GM18507 (cell line): ENCODE data around the gene GRAP.
A peak's percentile ranks its signal among the peaks of the same experiment; 100 is the strongest.
"Not testable (repeated sequence)": the region's sequence is repeated elsewhere in the genome, so short reads cannot be mapped to it uniquely, and the experiment has no call there.

Experiments used
- DNase-seq: peaks from one replicate; pipeline ENCODE4 v3.0.0; 2011; ENCODE audit warnings: low read depth; ENCODE audit not compliant: insufficient read length; ENCODE audit errors: extremely low spot score
- FAIRE-seq: peaks from 2 replicates; lab custom pipeline; 2011; peaks lifted over from hg19 to GRCh38; lab: Jason Lieb, UNC

GRAP gene

DNA sequence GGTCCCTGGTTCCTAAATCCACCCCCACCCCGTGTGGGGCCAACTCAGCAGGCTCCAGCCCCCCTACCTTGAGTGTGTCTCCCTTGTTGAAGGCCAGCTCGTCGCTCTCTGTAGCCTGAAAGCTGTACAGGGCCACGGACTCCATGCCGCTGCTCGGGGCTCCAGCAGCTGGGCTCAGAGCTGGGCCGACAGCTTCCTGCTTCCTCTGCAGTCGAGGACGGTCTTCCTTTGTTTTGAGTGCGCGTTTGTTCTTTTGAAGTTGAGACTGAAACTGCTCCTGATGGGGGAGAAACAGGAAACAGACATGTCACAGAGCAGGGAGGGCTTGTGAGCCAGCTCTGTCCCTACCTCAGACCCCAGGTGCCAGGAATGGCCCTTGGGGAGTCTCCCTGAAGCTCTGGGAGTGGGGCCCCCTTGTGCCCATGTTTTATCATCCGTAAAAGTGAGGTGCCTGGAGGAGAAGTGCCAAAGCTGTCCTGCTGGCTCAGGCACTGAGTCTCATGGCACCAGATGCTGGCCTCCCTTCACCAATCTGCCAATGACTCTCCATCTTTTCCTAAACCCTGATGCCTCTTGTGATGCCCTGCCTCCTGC is at the start of gene GRAP:
Gene GRAP (minus strand): TSS at position 176 of the 594 bp plus-strand sequence. CDS start 31 bp downstream, at position 145.
- not testable (repeated sequence) for DNase-seq
- FAIRE-seq, result peak; percentile 97

DNA sequence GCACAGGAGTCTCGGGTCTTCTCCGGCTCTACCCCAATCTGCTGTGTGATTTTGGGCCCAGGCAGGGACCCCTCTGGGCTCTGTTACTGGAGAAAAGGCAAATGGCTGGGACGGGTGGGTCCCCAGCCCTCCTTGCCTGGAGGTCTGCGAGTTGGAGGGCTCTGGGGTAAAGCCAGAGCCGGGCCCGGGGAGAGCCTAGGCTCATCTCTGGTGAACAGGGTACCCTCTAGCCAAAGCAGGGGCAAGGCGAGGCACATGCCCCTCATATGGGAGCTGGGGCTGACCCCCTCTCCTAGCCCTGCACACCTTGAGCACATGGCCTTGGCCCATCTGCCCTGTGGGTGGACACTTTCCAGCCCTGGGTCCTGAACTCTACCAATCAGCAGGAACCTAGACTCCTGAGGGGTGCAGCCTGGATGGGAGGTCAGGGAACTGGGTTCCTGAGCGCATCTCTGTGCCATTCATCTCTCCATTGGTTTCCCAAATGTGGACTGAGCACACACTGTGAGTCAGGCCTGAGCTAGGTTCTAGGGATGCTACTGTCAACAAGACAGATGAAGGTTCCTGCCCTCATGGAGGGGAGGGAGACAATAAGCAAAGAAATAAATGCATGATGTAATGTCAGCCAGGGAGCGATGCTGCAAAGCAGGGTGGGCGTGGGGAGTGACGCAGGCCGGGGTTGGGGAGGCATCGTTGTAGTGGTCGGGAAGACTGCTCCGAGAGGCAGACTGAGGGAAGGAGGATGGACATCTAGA is 47.1 kb upstream of the GRAP start:
- DNase-seq, FAIRE-seq: not testable (repeated sequence)

DNA sequence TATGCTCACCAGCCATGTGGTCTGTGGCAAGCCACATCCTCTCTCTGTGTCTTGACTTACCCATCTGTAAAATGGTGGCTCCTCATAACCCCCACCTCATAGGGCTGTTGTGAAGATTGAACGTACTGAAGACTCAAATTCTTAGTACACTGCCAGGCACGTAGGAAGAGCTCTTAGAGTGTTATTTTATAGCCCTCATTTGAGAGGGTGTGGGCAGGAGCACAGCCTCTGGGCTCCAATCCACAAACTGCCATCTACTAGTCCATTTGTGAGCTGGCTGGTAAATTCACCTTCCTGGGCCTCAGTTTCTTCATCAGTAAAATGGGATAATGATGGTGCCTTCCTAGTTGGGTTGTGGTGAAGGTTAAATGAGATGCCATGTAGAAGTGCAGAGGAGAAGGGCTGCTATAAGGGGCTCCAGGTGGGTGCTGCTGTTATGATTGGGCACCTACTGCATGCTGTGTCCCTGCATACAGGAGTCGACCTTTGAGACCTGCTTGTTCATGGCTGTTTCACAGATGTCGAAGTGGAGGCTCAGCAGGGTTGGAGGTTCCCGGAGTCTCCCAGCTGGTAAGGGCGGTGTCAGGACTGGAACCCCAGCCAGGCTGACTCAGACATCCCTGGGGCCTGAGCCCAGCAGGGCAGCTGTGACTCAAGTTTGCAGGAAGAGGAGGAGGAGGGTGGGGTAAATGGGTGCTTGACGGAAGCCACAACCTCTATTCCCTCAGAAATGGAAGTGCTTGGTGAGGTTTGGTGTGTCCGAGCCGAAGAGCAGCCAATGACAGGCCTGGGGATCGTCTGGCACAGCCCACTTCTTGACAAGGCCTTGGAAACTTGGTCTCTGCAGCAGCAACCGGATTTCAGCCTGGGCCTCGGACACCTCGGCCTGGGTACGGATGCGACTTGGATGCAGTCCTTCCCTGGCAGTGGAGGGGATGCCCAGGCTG is 46.3 kb upstream of the GRAP start:
- FAIRE-seq, DNase-seq: not testable (repeated sequence)

DNA sequence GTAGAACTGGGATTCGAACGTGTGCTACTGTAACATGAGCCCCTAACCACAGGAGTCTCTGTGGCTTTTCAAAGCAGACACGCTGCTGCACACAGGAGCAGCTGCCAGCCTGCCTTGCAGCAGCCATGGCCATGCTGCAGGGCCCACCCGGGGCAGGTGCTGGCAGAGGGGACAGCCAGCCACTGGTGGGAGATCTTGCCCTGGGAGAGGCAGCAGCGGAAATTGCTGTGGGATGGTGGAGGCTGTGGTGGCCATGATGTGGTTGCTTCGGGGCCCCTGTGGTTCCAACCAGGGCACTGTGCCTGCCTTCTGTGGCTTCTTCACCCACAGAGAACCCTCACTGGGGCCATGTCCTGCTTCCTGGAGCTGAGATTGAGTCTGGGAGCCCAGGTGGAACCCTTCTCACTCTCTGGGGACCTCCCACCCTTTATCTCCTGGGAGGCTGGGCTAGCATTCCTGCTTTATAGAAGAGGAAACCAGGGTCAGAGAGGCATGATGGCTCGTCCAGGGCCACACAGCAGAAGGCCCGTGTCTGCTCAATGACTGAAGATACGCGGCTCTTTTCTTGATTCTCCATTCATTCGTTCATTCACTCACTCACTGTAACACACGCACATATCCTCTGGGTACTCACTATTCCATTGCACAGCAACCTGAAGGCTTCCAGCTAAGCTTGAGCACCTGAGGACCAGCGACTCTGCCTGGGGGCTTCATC is 43.5 kb upstream of the GRAP start:
- not testable (repeated sequence) for DNase-seq, FAIRE-seq

DNA sequence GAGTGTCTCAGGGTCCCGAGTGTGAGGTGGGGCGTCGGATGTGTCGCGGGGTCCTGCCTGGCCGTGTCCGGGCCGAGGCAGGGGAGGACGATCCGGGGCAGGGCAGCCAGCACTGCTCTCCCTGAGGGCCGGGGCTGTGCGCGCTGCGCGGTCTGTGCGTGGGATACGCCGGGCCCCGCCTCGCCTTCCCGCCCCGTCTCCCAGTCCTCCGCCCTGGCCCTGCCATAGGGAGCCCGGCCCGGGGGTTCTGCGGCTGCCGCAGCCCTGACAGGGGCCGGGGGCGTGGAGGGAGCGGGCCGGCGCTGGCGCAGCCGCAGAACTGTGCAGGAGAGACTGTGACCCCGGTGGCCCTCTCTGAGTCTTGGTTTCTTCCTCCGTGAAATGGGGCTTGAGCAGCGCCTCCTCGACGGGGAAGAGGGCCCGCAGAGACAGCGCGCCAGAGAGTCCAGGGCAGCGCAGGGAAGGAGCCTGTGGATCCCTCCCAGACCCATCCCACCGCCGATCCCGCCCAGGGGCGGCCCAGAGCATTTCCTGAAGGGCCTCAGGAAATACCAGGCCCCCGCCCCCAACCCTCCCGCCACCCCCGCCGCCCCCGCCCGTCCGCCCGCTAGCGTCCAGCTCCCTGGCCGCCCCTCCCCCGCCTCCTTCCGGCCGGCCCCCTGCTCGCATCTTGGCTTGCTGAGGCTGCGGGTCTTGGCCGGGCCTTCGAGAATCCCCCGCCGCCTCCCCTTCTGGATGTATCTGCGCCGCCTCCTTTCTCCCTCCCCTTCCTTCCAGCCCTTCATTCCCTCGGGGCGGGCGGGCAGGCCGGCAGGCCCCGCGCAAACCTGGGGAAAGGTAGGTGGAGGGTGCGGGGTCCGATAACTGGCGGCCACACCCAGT is 42.3 kb upstream of the GRAP start:
- DNase-seq, FAIRE-seq: not testable (repeated sequence)

DNA sequence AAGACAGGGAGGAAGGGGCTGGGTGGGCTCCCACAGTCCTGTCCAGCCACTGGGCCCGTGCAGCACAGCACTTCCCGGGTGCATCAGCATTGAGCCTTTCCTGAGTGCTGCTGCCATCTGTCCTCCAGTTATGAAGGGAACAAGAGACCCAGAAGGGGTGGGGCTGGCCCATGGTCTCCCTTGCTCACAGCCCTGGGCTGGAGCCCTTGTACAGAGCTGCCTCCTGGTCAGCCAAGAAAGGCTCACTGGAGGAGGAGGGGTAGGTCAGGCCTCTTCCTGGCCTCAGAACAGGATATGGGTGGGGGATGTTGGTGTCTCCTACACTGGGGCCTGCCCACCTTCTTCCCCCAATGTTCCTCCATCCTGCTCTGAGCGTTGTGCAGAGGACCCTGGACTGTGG is 30.6 kb upstream of the GRAP start:
- DNase-seq, FAIRE-seq: not testable (repeated sequence)

DNA sequence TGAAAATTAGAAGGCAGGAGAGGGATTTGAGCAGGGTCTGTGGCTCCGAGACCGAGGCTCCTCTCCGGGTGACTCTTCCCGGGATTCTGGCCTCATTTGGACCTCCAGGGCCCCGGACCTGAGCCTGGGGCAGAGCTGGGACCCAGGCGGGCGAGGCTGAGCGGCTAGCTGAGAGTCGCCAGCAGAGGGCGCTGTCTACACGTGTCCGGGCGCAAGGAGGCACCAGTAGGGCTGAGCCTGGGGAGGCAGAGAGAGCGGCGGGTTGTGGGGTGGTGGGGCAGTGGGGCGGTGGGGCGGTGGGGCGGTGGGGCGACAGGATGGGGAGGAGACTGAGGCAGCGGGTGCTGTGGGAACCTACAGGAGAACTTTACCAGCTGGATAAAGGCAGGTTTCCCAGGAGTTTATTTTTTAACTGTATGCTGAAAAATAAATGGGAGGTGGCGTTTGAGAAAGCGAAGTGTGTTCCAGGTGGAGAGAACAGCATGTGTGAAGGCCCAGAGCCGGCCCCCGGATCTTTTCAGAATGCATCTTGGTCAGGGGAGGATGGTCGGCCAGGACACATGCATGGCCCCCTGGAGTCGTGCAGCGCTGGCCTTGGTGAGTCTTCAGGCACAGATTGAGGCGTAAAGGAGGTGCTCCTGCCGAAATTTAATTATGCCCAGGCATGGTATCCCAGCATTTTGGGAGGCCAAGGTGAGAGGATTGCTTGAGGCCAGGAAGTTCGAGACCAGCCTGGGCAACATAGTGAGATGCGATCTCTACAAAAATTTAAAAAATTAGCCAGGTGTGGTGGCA is 29.8 kb upstream of the GRAP start:
- DNase-seq, FAIRE-seq: not testable (repeated sequence)

DNA sequence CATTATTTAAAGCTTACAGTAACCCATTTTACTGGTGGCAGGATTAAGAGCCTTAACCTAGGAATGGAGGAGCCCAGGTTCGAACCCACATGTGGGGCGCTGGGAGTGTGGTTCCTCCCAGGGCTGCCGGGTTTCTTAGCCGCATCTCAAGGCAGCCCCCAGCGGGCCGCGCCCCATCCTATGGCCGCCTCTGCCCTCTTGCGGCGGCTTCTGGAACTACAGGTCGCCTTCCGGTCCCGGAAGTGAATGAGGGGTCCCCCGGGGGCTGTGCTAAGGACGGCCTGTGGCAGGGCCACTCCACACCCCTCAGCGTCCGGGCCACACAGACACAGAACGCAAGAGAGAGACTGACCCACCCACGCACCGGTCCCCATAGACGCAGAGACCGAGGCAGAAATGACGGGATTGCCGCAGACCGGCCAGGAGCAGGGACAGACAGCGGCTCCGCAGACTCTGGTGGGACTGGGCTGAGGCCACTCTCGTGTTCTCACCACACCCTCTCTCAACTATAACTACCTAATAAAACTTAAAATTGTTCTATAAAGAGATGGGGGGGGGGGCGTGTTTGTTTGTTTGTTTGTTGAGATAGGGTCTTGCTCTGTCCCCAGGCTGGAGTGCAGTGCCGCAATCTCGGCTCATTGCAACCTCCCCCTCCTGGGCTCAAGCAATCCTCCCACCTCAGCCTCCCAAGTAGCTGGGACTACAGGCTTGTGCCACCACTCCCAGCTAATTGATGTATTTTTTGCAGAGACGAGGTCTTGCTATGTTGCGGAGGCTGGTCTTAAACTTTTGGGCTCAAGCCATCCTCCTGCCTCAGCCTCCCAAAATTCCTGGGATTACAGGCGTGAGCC is 23.8 kb upstream of the GRAP start:
- not testable (repeated sequence) for FAIRE-seq, DNase-seq

DNA sequence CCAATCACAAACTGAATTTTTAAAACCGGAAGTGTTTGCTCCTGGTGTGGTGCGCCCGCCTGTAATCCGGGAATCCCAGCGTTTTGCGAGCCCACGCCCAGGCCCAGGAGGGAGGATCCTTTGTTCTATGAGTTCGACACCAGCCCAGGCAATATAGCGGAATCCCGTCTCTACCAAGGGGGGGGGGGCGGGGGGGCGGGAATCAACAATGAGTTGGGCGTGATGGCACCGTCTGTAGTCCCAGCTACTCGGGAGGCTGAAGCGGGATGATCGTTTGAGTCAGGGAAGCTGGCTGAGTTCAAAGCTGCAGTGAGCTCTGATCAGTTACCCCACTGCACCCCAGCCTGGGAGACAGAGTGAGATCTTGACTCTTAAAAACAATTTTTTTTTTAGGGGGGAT is 17.6 kb upstream of the GRAP start:
- not testable (repeated sequence) for DNase-seq, FAIRE-seq

DNA sequence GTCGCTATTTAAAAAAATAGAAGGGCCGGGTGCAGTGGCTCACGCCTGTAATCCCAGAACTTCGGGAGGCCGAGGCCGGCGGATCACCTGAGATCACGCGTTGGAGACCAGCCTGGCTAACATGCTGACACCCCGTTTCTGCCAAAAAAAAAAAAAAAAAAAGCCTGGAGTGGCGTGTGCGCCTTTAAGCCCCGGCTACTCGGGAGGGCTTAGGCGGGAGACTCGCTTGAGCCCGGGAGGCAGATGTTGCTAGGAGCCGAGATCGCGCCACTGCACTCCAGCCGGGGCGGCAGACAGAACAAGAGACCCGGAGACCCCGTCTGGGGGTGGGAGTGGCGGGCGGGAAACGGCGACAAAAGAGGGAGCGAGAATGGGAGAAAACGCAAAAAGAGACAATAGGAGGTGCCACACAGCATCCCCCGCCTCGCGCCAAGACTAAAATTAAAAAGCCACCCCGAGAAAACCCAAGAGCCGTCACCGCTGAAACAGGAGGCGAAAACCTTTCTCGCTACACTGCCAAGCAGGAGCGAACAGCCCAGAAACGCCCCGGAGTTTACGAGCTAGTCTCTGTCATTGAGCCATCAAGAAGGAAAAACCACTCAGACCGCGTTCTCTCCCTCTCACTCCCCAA is 16.7 kb upstream of the GRAP start:
- not testable (repeated sequence) for FAIRE-seq, DNase-seq

DNA sequence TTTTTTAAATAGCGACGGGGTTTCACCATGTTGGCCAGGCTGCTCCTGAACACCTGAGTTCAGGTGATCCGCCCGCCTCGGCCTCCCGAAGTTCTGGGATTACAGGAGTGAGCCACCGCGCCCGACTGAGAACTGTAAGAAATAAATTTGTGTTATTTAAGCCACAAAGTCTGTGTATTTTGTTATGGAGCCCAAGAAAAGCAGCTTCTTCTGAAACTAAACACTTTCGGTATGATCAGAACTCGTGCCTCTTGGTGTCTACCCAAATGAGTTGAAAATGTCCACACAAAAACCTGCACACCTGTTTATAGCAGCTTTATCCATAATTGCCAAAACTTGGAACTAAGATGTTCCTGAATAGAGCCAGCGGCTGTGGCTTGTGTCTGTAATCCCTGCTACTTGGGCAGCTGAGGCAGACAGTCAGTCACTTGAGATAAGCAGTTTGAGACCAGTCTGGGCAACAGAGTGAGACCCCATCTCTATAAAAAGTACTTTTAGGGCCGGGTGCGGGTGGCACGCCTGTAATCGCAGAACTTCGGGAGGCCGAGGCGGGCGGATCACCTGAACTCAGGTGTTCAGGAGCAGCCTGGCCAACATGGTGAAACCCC is 16.1 kb upstream of the GRAP start:
- not testable (repeated sequence) for DNase-seq, FAIRE-seq

DNA sequence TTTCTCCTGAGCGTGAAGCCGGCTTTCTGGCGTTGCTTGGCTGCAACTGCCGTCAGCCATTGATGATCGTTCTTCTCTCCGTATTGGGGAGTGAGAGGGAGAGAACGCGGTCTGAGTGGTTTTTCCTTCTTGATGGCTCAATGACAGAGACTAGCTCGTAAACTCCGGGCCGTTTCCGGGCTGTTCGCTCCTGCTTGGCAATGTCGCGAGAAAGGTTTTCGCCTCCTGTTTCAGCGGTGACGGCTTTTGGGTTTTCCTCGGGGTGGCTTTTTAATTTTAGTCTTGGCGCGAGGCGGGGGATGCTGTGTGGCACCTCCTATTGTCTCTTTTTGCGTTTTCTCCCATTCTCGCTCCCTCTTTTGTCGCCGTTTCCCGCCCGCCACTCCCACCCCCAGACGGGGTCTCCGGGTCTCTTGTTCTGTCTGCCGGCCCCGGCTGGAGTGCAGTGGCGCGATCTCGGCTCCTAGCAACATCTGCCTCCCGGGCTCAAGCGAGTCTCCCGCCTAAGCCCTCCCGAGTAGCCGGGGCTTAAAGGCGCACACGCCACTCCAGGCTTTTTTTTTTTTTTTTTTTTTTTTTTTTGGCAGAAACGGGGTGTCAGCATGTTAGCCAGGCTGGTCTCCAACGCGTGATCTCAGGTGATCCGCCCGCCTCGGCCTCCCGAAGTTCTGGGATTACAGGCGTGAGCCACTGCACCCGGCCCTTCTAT is 15.4 kb upstream of the GRAP start:
- not testable (repeated sequence) for FAIRE-seq, DNase-seq

DNA sequence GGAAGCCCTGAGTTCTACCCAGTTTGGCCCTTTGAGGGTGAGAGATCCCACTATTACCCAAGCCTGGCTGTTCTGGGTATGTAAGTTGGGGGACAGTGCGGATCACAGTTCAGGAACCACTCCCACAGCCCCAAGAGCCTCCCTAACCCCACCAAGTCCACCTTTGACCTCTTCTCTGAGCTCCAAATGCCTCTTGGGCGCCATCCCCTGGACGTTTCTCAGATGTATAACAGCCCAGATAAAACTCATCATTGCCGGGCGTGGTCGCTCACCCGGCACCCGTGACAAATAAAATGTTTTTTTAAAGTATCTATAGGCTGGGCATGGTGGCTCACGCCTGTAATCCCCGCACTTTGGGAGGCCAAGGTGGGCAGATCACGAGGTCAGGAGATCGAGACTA is 8.7 kb upstream of the GRAP start:
- peak; percentile 93 for FAIRE-seq
- not testable (repeated sequence) for DNase-seq

DNA sequence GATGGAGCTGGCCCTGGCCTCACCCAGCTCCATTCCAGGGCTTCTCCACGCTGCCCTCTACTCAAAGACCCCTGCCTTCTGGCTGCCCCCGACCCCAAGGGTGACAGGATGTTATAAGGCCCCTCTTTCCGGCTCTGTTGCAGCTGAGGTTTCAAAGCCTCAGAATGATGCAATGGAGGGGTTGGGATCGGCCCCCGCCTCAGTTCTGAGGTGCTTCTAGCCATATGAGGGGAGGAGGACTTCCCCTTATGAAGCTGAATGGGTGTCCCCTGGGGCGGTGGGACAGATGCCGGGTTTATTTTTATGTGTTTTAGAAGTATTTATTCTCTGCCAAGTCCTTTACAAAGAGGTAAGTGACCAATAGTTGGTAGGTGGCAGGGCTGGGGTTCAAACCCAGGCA is 2.1 kb upstream of the GRAP start:
- peak; percentile 54 for FAIRE-seq
- DNase-seq, result not testable (repeated sequence)

DNA sequence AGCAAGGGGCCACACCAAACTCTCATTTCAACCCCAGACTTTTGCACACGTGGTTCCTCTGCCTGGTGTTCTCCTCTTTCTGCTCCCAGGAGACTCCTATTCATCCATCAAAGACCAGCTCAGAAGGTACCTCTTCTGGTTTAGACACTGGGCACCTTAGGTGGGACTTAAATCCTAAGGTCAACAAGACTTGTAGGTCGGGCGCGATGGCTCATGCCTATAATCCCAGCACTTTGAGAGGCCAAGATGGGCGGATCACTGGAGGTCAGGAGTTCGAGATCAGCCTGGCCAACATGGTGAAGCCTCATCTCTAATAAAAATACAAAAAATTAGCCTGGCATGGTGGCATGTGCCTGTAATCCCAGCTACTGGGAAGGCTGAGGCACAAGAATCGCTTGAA is 753 bp upstream of the GRAP start:
- DNase-seq, FAIRE-seq: not testable (repeated sequence)
